Measurements from ENCODE around the gene PTPRZ1. TPM values are rescaled to one million over a fixed set of nuclear protein-coding genes. Genes with fewer than 3 reads are reported as not detected.

The PTPRZ1 gene
- total RNA-seq, 2 donors from 2014 or later, result 1.4 to 4.4 TPM

- TF ChIP-seq POLR2A (IDR thresholded peaks at IDR 0.05) (no peak), POLR2AphosphoS5 (IDR thresholded peaks at IDR 0.05) (no peak), CTCF (IDR thresholded peaks at IDR 0.05) (peak in 3 of 4 experiments; percentile 51 to 56 (median 55))
- intact Hi-C loops (cut with DNase I), result loop anchor here (10.0 kb wide), 1 partner anchor 630 kb away; no protein-coding TSS in a partner anchor
- H3K27ac ChIP-seq, result no peak overlapping the region
- no peaks in the 10 kb centered on the region for H3K4me1 ChIP-seq (replicated peaks)
- no peaks in the 10 kb centered on the region for H3K36me3 ChIP-seq
- no peak overlapping the region for H3K4me3 ChIP-seq
- no peaks in the 10 kb centered on the region for H3K9me3 ChIP-seq
- no peaks in the 10 kb centered on the region for H3K27me3 ChIP-seq (replicated peaks; ENCODE audit: insufficient read depth)
- DNase-seq (ENCODE audit: low spot score), result peak; percentile 48
- WGBS, result 17% methylated on average over 5 of the region's 5 CpGs
Observed at GRCh38 chr7:121994625-121995410, 121.9 kb downstream of the PTPRZ1 start.

- WGBS, result 19% methylated on average over 2 of the region's 2 CpGs
- no peaks in the 10 kb centered on the region for H3K36me3 ChIP-seq
- no peak overlapping the region for H3K27ac ChIP-seq
- H3K4me3 ChIP-seq, result no peak overlapping the region
- no peaks in the 10 kb centered on the region for H3K4me1 ChIP-seq (replicated peaks)
- TF ChIP-seq POLR2AphosphoS5 (IDR thresholded peaks at IDR 0.05), result no peak
- no peak for TF ChIP-seq POLR2A (IDR thresholded peaks at IDR 0.05)
- TF ChIP-seq CTCF (IDR thresholded peaks at IDR 0.05), result no peak
- no peak for DNase-seq (ENCODE audit: low spot score)
- no peaks in the 10 kb centered on the region for H3K9me3 ChIP-seq
- H3K27me3 ChIP-seq (replicated peaks; ENCODE audit: insufficient read depth), result no peaks in the 10 kb centered on the region
- intact Hi-C loops (cut with DNase I), result no loop called here
Observed at GRCh38 chr7:122006687-122007086, 133.7 kb downstream of the PTPRZ1 start.

GRCh38 chr7:122010116-122010515 is 137.2 kb downstream of the PTPRZ1 start:
- no peaks in the 10 kb centered on the region for H3K36me3 ChIP-seq
- TF ChIP-seq POLR2AphosphoS5 (IDR thresholded peaks at IDR 0.05) (no peak), CTCF (IDR thresholded peaks at IDR 0.05) (no peak), POLR2A (IDR thresholded peaks at IDR 0.05) (no peak)
- H3K9me3 ChIP-seq, result no peaks in the 10 kb centered on the region
- H3K4me3 ChIP-seq, result no peak overlapping the region
- no peak for DNase-seq (ENCODE audit: low spot score)
- no peaks in the 10 kb centered on the region for H3K27me3 ChIP-seq (replicated peaks; ENCODE audit: insufficient read depth)
- no peaks in the 10 kb centered on the region for H3K4me1 ChIP-seq (replicated peaks)
- WGBS, result 94% methylated on average over 7 of the region's 7 CpGs
- intact Hi-C loops (cut with DNase I), result no loop called here
- no peak overlapping the region for H3K27ac ChIP-seq

GRCh38 chr7:122013065-122013464 is 140.1 kb downstream of the PTPRZ1 start:
- intact Hi-C loops (cut with DNase I), result no loop called here
- no peaks in the 10 kb centered on the region for H3K4me1 ChIP-seq (replicated peaks)
- TF ChIP-seq POLR2A (IDR thresholded peaks at IDR 0.05) (no peak), CTCF (IDR thresholded peaks at IDR 0.05) (no peak), POLR2AphosphoS5 (IDR thresholded peaks at IDR 0.05) (no peak)

GRCh38 chr7:122013630-122014029 is 140.7 kb downstream of the PTPRZ1 start:
- Histone ChIP-seq H3K4me1 (replicated peaks) (no peaks in the 10 kb centered on the region), H3K4me3 (no peak overlapping the region), H3K27me3 (replicated peaks; ENCODE audit: insufficient read depth) (no peaks in the 10 kb centered on the region), H3K9me3 (no peaks in the 10 kb centered on the region), H3K36me3 (no peaks in the 10 kb centered on the region), H3K27ac (no peak overlapping the region)
- TF ChIP-seq POLR2A (IDR thresholded peaks at IDR 0.05) (no peak), CTCF (IDR thresholded peaks at IDR 0.05) (no peak), POLR2AphosphoS5 (IDR thresholded peaks at IDR 0.05) (no peak)
- no peak for DNase-seq (ENCODE audit: low spot score)
- WGBS, result 83% methylated on average over 3 of the region's 3 CpGs
- intact Hi-C loops (cut with DNase I), result no loop called here

More at GRCh38 chr7:122013065-122013464, 140.1 kb downstream of the PTPRZ1 start:
- DNase-seq (ENCODE audit: low spot score), result no peak
- no peaks in the 10 kb centered on the region for H3K27me3 ChIP-seq (replicated peaks; ENCODE audit: insufficient read depth)
- 92% methylated on average over 2 of the region's 2 CpGs for WGBS
- H3K4me3 ChIP-seq, result no peak overlapping the region
- H3K36me3 ChIP-seq, result no peaks in the 10 kb centered on the region
- H3K27ac ChIP-seq, result no peak overlapping the region
- H3K9me3 ChIP-seq, result no peaks in the 10 kb centered on the region

All from prostate gland (tissue), 2 donors.